Measurements from ENCODE around the gene CROCC2.

Gene CROCC2

GRCh38 chr2:240904216-240905175 is 1.6 kb upstream of the CROCC2 start:
- no peaks in the 10 kb centered on the region for H3K4me1 Mint-ChIP-seq
- DNase-seq (no peak), ATAC-seq (no peak)
- H3K27me3 Mint-ChIP-seq: no peaks in the 10 kb centered on the region
- no peaks in the 10 kb centered on the region for H3K9me3 Mint-ChIP-seq
- H3K4me3 Mint-ChIP-seq: no peak overlapping the region
- H3K36me3 Mint-ChIP-seq (ENCODE audit: low read depth): no peaks in the 10 kb centered on the region
- H3K27ac Mint-ChIP-seq: no peak overlapping the region

GRCh38 chr2:240905176-240905781 is 857 bp upstream of the CROCC2 start:
- DNase-seq (no peak), ATAC-seq (peak; percentile 9)
- no peaks in the 10 kb centered on the region for H3K36me3 Mint-ChIP-seq (ENCODE audit: low read depth)
- H3K9me3 Mint-ChIP-seq: no peaks in the 10 kb centered on the region
- no peak overlapping the region for H3K27ac Mint-ChIP-seq
- H3K4me1 Mint-ChIP-seq: no peaks in the 10 kb centered on the region
- no peak overlapping the region for H3K4me3 Mint-ChIP-seq
- H3K27me3 Mint-ChIP-seq: no peaks in the 10 kb centered on the region

- Mint-ChIP-seq H3K27ac (no peak overlapping the region), H3K36me3 (ENCODE audit: low read depth) (no peaks in the 10 kb centered on the region), H3K27me3 (peaks cover 5% of the 10 kb centered on the region), H3K4me1 (no peaks in the 10 kb centered on the region), H3K9me3 (no peaks in the 10 kb centered on the region), H3K4me3 (no peak overlapping the region)
- ATAC-seq (no peak), DNase-seq (no peak)
Observed at GRCh38 chr2:240906911-240907590, 915 bp downstream of the CROCC2 start.

GRCh38 chr2:240909216-240909974 is 3.3 kb downstream of the CROCC2 start:
- Mint-ChIP-seq H3K27me3 (peaks cover 5% of the 10 kb centered on the region), H3K4me1 (no peaks in the 10 kb centered on the region), H3K36me3 (ENCODE audit: low read depth) (no peaks in the 10 kb centered on the region), H3K27ac (no peak overlapping the region), H3K9me3 (no peaks in the 10 kb centered on the region), H3K4me3 (no peak overlapping the region)
- no peak for DNase-seq
- no peak for ATAC-seq

GRCh38 chr2:240911641-240912265 is 5.6 kb downstream of the CROCC2 start:
- Mint-ChIP-seq H3K4me1 (no peaks in the 10 kb centered on the region), H3K4me3 (no peak overlapping the region), H3K36me3 (ENCODE audit: low read depth) (no peaks in the 10 kb centered on the region), H3K27ac (no peak overlapping the region), H3K9me3 (no peaks in the 10 kb centered on the region), H3K27me3 (peaks cover 5% of the 10 kb centered on the region)
- no peak for ATAC-seq
- no peak for DNase-seq

- no peak overlapping the region for H3K4me3 Mint-ChIP-seq
- no peaks in the 10 kb centered on the region for H3K36me3 Mint-ChIP-seq (ENCODE audit: low read depth)
- H3K4me1 Mint-ChIP-seq: no peaks in the 10 kb centered on the region
- H3K27me3 Mint-ChIP-seq: peaks cover 5% of the 10 kb centered on the region
- DNase-seq: no peak
- no peak for ATAC-seq
- H3K9me3 Mint-ChIP-seq: no peaks in the 10 kb centered on the region
- no peak overlapping the region for H3K27ac Mint-ChIP-seq
Observed at GRCh38 chr2:240912878-240913809, 7.0 kb downstream of the CROCC2 start.

GRCh38 chr2:240913810-240914644 is 7.9 kb downstream of the CROCC2 start:
- Mint-ChIP-seq H3K4me3 (no peak overlapping the region), H3K9me3 (no peaks in the 10 kb centered on the region), H3K27me3 (peaks cover 5% of the 10 kb centered on the region), H3K36me3 (ENCODE audit: low read depth) (no peaks in the 10 kb centered on the region), H3K27ac (no peak overlapping the region), H3K4me1 (no peaks in the 10 kb centered on the region)
- ATAC-seq: no peak
- peak; percentile 81 for DNase-seq

- H3K4me3 Mint-ChIP-seq: no peak overlapping the region
Observed at GRCh38 chr2:240914645-240915525, 8.7 kb downstream of the CROCC2 start.

GRCh38 chr2:240915526-240916341 is 9.6 kb downstream of the CROCC2 start:
- DNase-seq (no peak), ATAC-seq (no peak)
- Mint-ChIP-seq H3K36me3 (ENCODE audit: low read depth) (no peaks in the 10 kb centered on the region), H3K4me1 (no peaks in the 10 kb centered on the region), H3K27me3 (peaks cover 5% of the 10 kb centered on the region), H3K4me3 (no peak overlapping the region), H3K27ac (no peak overlapping the region), H3K9me3 (no peaks in the 10 kb centered on the region)

More at GRCh38 chr2:240914645-240915525, 8.7 kb downstream of the CROCC2 start:
- no peak overlapping the region for H3K27ac Mint-ChIP-seq
- H3K27me3 Mint-ChIP-seq: peaks cover 5% of the 10 kb centered on the region
- DNase-seq (no peak), ATAC-seq (no peak)
- no peaks in the 10 kb centered on the region for H3K36me3 Mint-ChIP-seq (ENCODE audit: low read depth)
- no peaks in the 10 kb centered on the region for H3K9me3 Mint-ChIP-seq
- H3K4me1 Mint-ChIP-seq: no peaks in the 10 kb centered on the region

GRCh38 chr2:240916571-240917008 is 10.5 kb downstream of the CROCC2 start:
- no peaks in the 10 kb centered on the region for H3K36me3 Mint-ChIP-seq (ENCODE audit: low read depth)
- H3K4me1 Mint-ChIP-seq: no peaks in the 10 kb centered on the region
- peaks cover 4% of the 10 kb centered on the region for H3K27me3 Mint-ChIP-seq
- H3K27ac Mint-ChIP-seq: no peak overlapping the region
- ATAC-seq: no peak
- H3K9me3 Mint-ChIP-seq: no peaks in the 10 kb centered on the region
- DNase-seq: no peak
- H3K4me3 Mint-ChIP-seq: no peak overlapping the region

GRCh38 chr2:240917009-240917683 is 11.0 kb downstream of the CROCC2 start:
- no peaks in the 10 kb centered on the region for H3K36me3 Mint-ChIP-seq (ENCODE audit: low read depth)
- H3K9me3 Mint-ChIP-seq: no peaks in the 10 kb centered on the region
- no peak for ATAC-seq
- no peak for DNase-seq
- H3K4me3 Mint-ChIP-seq: no peak overlapping the region
- H3K4me1 Mint-ChIP-seq: no peaks in the 10 kb centered on the region
- H3K27ac Mint-ChIP-seq: no peak overlapping the region
- H3K27me3 Mint-ChIP-seq: no peaks in the 10 kb centered on the region
